ENCODE measurements around the gene GRPEL2.

- TF ChIP-seq CTCF (IDR thresholded peaks at IDR 0.05): no peak
- TF ChIP-seq EP300 (IDR thresholded peaks at IDR 0.05): no peak
Observed at GRCh38 chr5:149300441-149300840, 44.9 kb upstream of the GRPEL2 start.

All from ovary (tissue), 3 donors.